IPS DF 4.7 (cell line): ENCODE data around the gene CAPG.

Experiments
- DNase-seq: peaks from one replicate; pipeline ENCODE4 v3.0.0-alpha.2; 2013; ENCODE audit warnings: low spot score; ENCODE audit errors: extremely low read depth

Gene CAPG

GRCh38 chr2:85438201-85439024 lies 28.2 kb upstream of the CAPG start:
- DNase-seq, result no peak

- no peak for DNase-seq
Observed at GRCh38 chr2:85437488-85438200, 27.5 kb upstream of the CAPG start.

GRCh38 chr2:85436836-85437487 lies 26.8 kb upstream of the CAPG start:
- DNase-seq, result no peak

GRCh38 chr2:85435981-85436835 lies 26.0 kb upstream of the CAPG start:
- DNase-seq, result no peak

GRCh38 chr2:85435220-85435958 lies 25.2 kb upstream of the CAPG start:
- no peak for DNase-seq

GRCh38 chr2:85434696-85435095 lies 24.5 kb upstream of the CAPG start:
- DNase-seq, result no peak

- DNase-seq, result no peak
Observed at GRCh38 chr2:85433511-85434089, 23.4 kb upstream of the CAPG start.

- no peak for DNase-seq
Observed at GRCh38 chr2:85431570-85432205, 21.5 kb upstream of the CAPG start.

GRCh38 chr2:85430752-85431569 lies 20.8 kb upstream of the CAPG start:
- DNase-seq, result no peak

- no peak for DNase-seq
Observed at GRCh38 chr2:85429924-85430289, 19.7 kb upstream of the CAPG start.

GRCh38 chr2:85429213-85429923 lies 19.2 kb upstream of the CAPG start:
- no peak for DNase-seq

- DNase-seq, result no peak
Observed at GRCh38 chr2:85428343-85428881, 18.2 kb upstream of the CAPG start.

GRCh38 chr2:85427300-85427835 lies 17.2 kb upstream of the CAPG start:
- no peak for DNase-seq

- no peak for DNase-seq
Observed at GRCh38 chr2:85425588-85425987, 15.4 kb upstream of the CAPG start.

- DNase-seq, result no peak
Observed at GRCh38 chr2:85423525-85423924, 13.4 kb upstream of the CAPG start.

GRCh38 chr2:85422072-85422457 lies 11.9 kb upstream of the CAPG start:
- no peak for DNase-seq

- DNase-seq, result no peak
Observed at GRCh38 chr2:85421260-85422071, 11.3 kb upstream of the CAPG start.
